Colonic mucosa (tissue), 4 donors: ENCODE results near the gene BORCS6. TPM values are rescaled to one million over a fixed set of nuclear protein-coding genes. Genes with fewer than 3 reads are reported as not detected.

Source experiments
- DNase-seq: peaks from one replicate; pipeline ENCODE4 v3.0.0-alpha.2; 2020
- H3K27ac ChIP-seq: fragments of 200-600 bp; one replicate; pipeline ENCODE4 v1.8.0; 2021
- H3K27me3 ChIP-seq: fragments of 200-600 bp; one replicate; pipeline ENCODE4 v1.8.0; 2021
- H3K36me3 ChIP-seq: fragments of 200-600 bp; one replicate; pipeline ENCODE4 v1.8.0; 2021
- H3K4me1 ChIP-seq: fragments of 200-600 bp; one replicate; pipeline ENCODE4 v1.8.0; 2021; ENCODE audit warnings: mild to moderate bottlenecking
- H3K4me3 ChIP-seq: fragments of 200-600 bp; one replicate; pipeline ENCODE4 v1.8.0; 2021
- H3K9ac ChIP-seq, 2 donors: one replicate each; pipeline ENCODE4 v1.7.0; 2013; ENCODE audit warnings: control low read depth in 2 of 2, low read depth in 2 of 2, low read length in 2 of 2
- H3K9me3 ChIP-seq: fragments of 200-600 bp; one replicate; pipeline ENCODE4 v1.8.0; 2021
- CTCF ChIP-seq: fragments of 200-600 bp; IDR thresholded peaks from one replicate; pipeline ENCODE4 v1.8.0; 2022; ENCODE audit warnings: antibody characterized with exemption, mild to moderate bottlenecking
- intact Hi-C: fragments of 100-400 bp; cut with DNase I; formaldehyde crosslinking; loops from one replicate; pipeline ENCODE4 v1.14.1; 2022
- total RNA-seq, 2 donors: library from RNA; stranded (reverse); fragmentation: NEBNext Ultra II Directional in 1 of 2; extraction: Animal tissue kit (Norgen Biotek cat#: 25700) in 1 of 2; gene quantifications; one replicate each; pipeline ENCODE4 v1.2.1, GENCODE V29; 2021
- donor health status: healthy.
- donor health status: DM: no; HTN: no; CAD: no.
- donor health status: DM: no; HTN: no; CAD: no.

The BORCS6 gene
- total RNA-seq, 2 donors from 2014 or later = 11.7 to 12.4 TPM

- Histone ChIP-seq H3K4me3 (peak overlapping the region; percentile 57), H3K9ac (peak overlapping the region; percentile 99 to 100), H3K27me3 (no peaks in the 10 kb centered on the region), H3K9me3 (no peaks in the 10 kb centered on the region), H3K36me3 (no peaks in the 10 kb centered on the region), H3K27ac (peak overlapping the region; percentile 97), H3K4me1 (peaks cover 21% of the 10 kb centered on the region)
- TF ChIP-seq CTCF = no peak
- DNase-seq = peak; percentile 100
- intact Hi-C loops = no loop called here
Observed at GRCh38 chr17:8156246-8156992, 33.6 kb downstream of the BORCS6 start.

DNA sequence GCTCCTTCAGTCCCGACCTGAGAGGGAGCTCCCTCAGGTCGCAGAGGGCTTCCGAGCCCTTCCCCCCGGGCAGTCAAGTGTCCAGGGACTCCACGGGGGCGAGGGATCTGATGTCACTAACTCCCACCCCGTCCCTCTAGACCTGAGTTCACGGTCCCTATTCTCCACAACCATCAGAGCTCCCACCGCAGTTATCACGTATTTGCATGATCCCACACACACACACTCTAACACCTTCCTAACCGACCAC, 34.1 kb downstream of the BORCS6 start:
- intact Hi-C loops = no loop called here
- H3K9ac ChIP-seq = peak overlapping the region; percentile 99 to 100
- DNase-seq = no peak
- H3K27me3 ChIP-seq = no peaks in the 10 kb centered on the region
- H3K36me3 ChIP-seq = no peaks in the 10 kb centered on the region
- TF ChIP-seq CTCF = no peak
- peak overlapping the region; percentile 93 for H3K27ac ChIP-seq
- H3K4me3 ChIP-seq = peak overlapping the region; percentile 57
- no peaks in the 10 kb centered on the region for H3K9me3 ChIP-seq
- H3K4me1 ChIP-seq = peaks cover 17% of the 10 kb centered on the region

DNA sequence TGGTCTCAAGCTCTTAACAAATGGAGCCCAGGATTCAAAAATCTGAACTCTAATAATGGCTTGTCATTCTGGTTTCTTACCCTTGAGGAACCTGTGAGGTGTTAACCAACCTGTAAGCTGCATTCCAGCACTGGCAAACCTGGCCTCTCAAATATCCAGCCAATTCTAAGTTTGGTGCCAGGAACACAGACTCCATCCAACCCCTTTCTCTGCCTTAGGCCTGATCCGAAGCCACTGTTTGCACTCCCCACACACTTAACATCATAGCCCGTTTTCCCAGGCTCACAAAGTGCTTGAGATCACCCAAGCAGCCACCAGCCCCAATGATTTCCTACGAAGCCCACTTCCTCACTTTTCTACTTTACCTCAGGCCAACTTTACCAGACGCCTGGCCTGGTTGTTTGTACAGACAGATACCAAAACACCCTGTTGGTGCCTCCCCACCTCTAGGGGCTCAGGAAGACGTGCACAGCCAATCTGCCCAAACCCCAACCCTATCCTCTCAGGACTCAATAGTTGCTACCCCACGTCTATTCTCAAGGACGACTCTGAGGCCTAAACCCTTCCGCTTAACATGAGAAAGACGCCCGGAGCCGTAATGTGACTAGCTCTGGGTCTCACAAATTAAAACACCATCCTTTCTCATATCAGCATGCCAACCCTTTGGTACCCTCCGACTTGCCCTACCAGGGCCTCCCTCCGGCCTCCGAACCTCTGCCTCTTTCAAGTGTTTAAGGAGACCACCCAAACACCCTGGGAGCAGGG, 34.6 kb downstream of the BORCS6 start:
- Histone ChIP-seq H3K27ac (peak overlapping the region; percentile 93), H3K9ac (peak overlapping the region; percentile 99 to 100), H3K4me3 (peak overlapping the region; percentile 57), H3K9me3 (no peaks in the 10 kb centered on the region), H3K4me1 (peaks cover 20% of the 10 kb centered on the region), H3K36me3 (no peaks in the 10 kb centered on the region), H3K27me3 (no peaks in the 10 kb centered on the region)
- intact Hi-C loops = no loop called here
- no peak for TF ChIP-seq CTCF
- no peak for DNase-seq

- Histone ChIP-seq H3K27me3 (no peaks in the 10 kb centered on the region), H3K36me3 (peaks cover 4% of the 10 kb centered on the region), H3K27ac (peak overlapping the region; percentile 93), H3K4me1 (peaks cover 21% of the 10 kb centered on the region), H3K9ac (peak overlapping the region; percentile 99 to 100), H3K4me3 (peak overlapping the region; percentile 57), H3K9me3 (no peaks in the 10 kb centered on the region)
- intact Hi-C loops = no loop called here
- TF ChIP-seq CTCF = no peak
- no peak for DNase-seq
Observed at GRCh38 chr17:8154608-8155155, 35.3 kb downstream of the BORCS6 start.

- DNase-seq = peak; percentile 100
- H3K4me3 ChIP-seq = peak overlapping the region; percentile 57
- intact Hi-C loops = no loop called here
- H3K9me3 ChIP-seq = no peaks in the 10 kb centered on the region
- no peak for TF ChIP-seq CTCF
- H3K36me3 ChIP-seq = peaks cover 10% of the 10 kb centered on the region
- peaks cover 21% of the 10 kb centered on the region for H3K4me1 ChIP-seq
- peak overlapping the region; percentile 93 for H3K27ac ChIP-seq
- no peaks in the 10 kb centered on the region for H3K27me3 ChIP-seq
- H3K9ac ChIP-seq = peak overlapping the region; percentile 99 to 100
Observed at GRCh38 chr17:8153957-8154607, 35.9 kb downstream of the BORCS6 start.
